GM23338 (cell line): Measurements from ENCODE around the gene PRSS33. TPM values are rescaled to one million over a fixed set of nuclear protein-coding genes. Genes with fewer than 3 reads are reported as not detected.

ENCODE experiments used
- ATAC-seq: fragments of 200-7000 bp; cut with Tn5 transposase; 3 replicates; pipeline ENCODE4 v1.9.1; 2020
- DNase-seq: peaks from one replicate; pipeline ENCODE4 v3.0.0-alpha.2; 2015; ENCODE audit warnings: low spot score
- H2AFZ ChIP-seq: fragments of 200-600 bp; sonication (generic); 2 replicates; pipeline ENCODE4 v1.8.0; 2016; ENCODE audit warnings: antibody characterized with exemption, mild to moderate bottlenecking, moderate library complexity
- H3F3A ChIP-seq: fragments of 200-600 bp; sonication (generic); replicated peaks from 2 replicates; pipeline ENCODE4 v1.8.0; 2017; ENCODE audit warnings: antibody characterized with exemption, mixed run types, low read depth
- H3K27ac ChIP-seq: fragments of 200-600 bp; sonication (generic); 2 replicates; pipeline ENCODE4 v1.6.1; 2016; ENCODE audit warnings: low read depth
- H3K27me3 ChIP-seq: fragments of 200-600 bp; sonication (generic); 2 replicates; pipeline ENCODE4 v1.8.0; 2016; ENCODE audit warnings: mild to moderate bottlenecking, mixed run types, moderate library complexity; ENCODE audit not compliant: insufficient read depth
- H3K36me3 ChIP-seq: fragments of 200-600 bp; sonication (generic); 2 replicates; pipeline ENCODE4 v1.8.0; 2016; ENCODE audit warnings: mild to moderate bottlenecking; ENCODE audit not compliant: insufficient read depth
- H3K4me1 ChIP-seq: fragments of 200-600 bp; sonication (generic); 2 replicates; pipeline ENCODE4 v1.8.0; 2016; ENCODE audit warnings: mild to moderate bottlenecking, moderate library complexity; ENCODE audit not compliant: insufficient read depth
- H3K4me2 ChIP-seq: fragments of 200-600 bp; sonication (generic); 2 replicates; pipeline ENCODE4 v1.7.1; 2017; ENCODE audit warnings: mixed run types
- H3K4me3 ChIP-seq: fragments of 200-600 bp; sonication (generic); 2 replicates; pipeline ENCODE4 v1.6.1; 2016; ENCODE audit warnings: mixed run types
- H3K79me2 ChIP-seq: fragments of 200-600 bp; sonication (generic); replicated peaks from 2 replicates; pipeline ENCODE4 v1.8.0; 2017; ENCODE audit warnings: mild to moderate bottlenecking; ENCODE audit not compliant: insufficient read depth
- H3K9me2 ChIP-seq: fragments of 200-600 bp; sonication (generic); 2 replicates; pipeline ENCODE4 v1.8.0; 2017; ENCODE audit not compliant: insufficient read depth
- H4K20me1 ChIP-seq: fragments of 200-600 bp; sonication (generic); replicated peaks from 2 replicates; pipeline ENCODE4 v1.8.0; 2017; ENCODE audit warnings: mild to moderate bottlenecking; ENCODE audit not compliant: insufficient read depth
- H3K27ac Mint-ChIP-seq: 2 replicates; pipeline ENCODE4 v1.8.0; 2020; ENCODE audit warnings: inconsistent platforms, mild to moderate bottlenecking, moderate library complexity, mixed read lengths
- H3K27me3 Mint-ChIP-seq: 3 replicates; pipeline ENCODE4 v1.8.0; 2022; ENCODE audit warnings: low read depth, mild to moderate bottlenecking, moderate library complexity, mixed read lengths, inconsistent platforms; ENCODE audit not compliant: insufficient read depth, poor library complexity
- H3K36me3 Mint-ChIP-seq: 3 replicates; pipeline ENCODE4 v1.8.0; 2021; ENCODE audit warnings: low read depth, mild to moderate bottlenecking, inconsistent platforms, moderate library complexity, mixed read lengths
- H3K4me1 Mint-ChIP-seq: 3 replicates; pipeline ENCODE4 v1.8.0; 2020; ENCODE audit warnings: mild to moderate bottlenecking, inconsistent platforms, mixed read lengths
- H3K4me3 Mint-ChIP-seq: 3 replicates; pipeline ENCODE4 v1.8.0; 2021; ENCODE audit warnings: moderate library complexity, mild to moderate bottlenecking, inconsistent platforms, mixed read lengths
- H3K9me3 Mint-ChIP-seq: 3 replicates; pipeline ENCODE4 v1.8.0; 2020; ENCODE audit warnings: moderate library complexity, mild to moderate bottlenecking, inconsistent platforms, mixed read lengths
- CREB1 ChIP-seq: fragments of 250-450 bp; sonication (Bioruptor Pico); IDR thresholded peaks from 2 replicates; pipeline ENCODE4 v1.5.0; 2020; ENCODE audit warnings: low read depth, mild to moderate bottlenecking, moderate library complexity
- EZH2 ChIP-seq: fragments of 200-600 bp; sonication (generic); IDR thresholded peaks from one replicate; pipeline ENCODE4 v1.8.0; 2017; ENCODE audit warnings: antibody characterized with exemption, mild to moderate bottlenecking, low read depth; ENCODE audit not compliant: unreplicated experiment
- JUNB ChIP-seq: IDR thresholded peaks from one replicate; pipeline ENCODE4 v1.6.1; 2016; ENCODE audit warnings: antibody characterized with exemption; ENCODE audit not compliant: unreplicated experiment
- NANOG ChIP-seq: IDR thresholded peaks from 2 replicates; pipeline ENCODE4 v1.6.1; 2016; ENCODE audit warnings: antibody characterized with exemption, borderline replicate concordance
- POLR2AphosphoS5 ChIP-seq: IDR thresholded peaks from 2 replicates; pipeline ENCODE4 v1.6.1; 2016; ENCODE audit warnings: antibody characterized with exemption, low read depth
- STAT1 ChIP-seq: IDR thresholded peaks from one replicate; pipeline ENCODE4 v1.6.1; 2016; ENCODE audit warnings: antibody characterized with exemption; ENCODE audit not compliant: unreplicated experiment
- ZNF331 ChIP-seq: fragments of 250-450 bp; sonication (Bioruptor Pico); IDR thresholded peaks from 2 replicates; pipeline ENCODE4 v1.5.0; 2020; ENCODE audit warnings: low read depth, mild to moderate bottlenecking, moderate library complexity
- polyA plus RNA-seq: library from polyadenylated mRNA; unstranded; fragments of >200 nt; fragmentation: Nextera tagmentation; extraction: Ambion mirVana; gene quantifications from 2 replicates; pipeline ENCODE4 v1.2.1, GENCODE V29; 2016
- total RNA-seq: library from RNA; depleted of rRNA; stranded (reverse); fragments of >200 nt; shearing (Covaris generic); gene quantifications from 2 replicates; pipeline ENCODE4 v1.2.3, GENCODE V29; 2014
- TF ChIP-seq, protein P1 (sequence below): IDR thresholded peaks from 2 replicates; pipeline ENCODE4 v1.6.1; 2016; ENCODE audit warnings: antibody characterized with exemption
- TF ChIP-seq, protein P2 (sequence below), 2 experiments: fragments of 200-600 bp in 1 of 2; sonication (generic) in 1 of 2; conservative IDR thresholded peaks; 2 replicates each; pipeline versions ENCODE4 v1.5.1 to v1.6.1; 2016 to 2017; ENCODE audit warnings: antibody characterized with exemption in 2 of 2, low read depth in 2 of 2, mild to moderate bottlenecking in 2 of 2, moderate library complexity in 1 of 2
- TF ChIP-seq, protein P3 (sequence below): fragments of 250-450 bp; sonication (Bioruptor Pico); IDR thresholded peaks from 2 replicates; pipeline ENCODE4 v1.5.0; 2020; ENCODE audit warnings: mild to moderate bottlenecking, moderate library complexity

PRSS33 gene
- total and polyA plus RNA-seq, 2 experiments from 2014 or later, result 0.24 to 1.4 TPM

DNA sequence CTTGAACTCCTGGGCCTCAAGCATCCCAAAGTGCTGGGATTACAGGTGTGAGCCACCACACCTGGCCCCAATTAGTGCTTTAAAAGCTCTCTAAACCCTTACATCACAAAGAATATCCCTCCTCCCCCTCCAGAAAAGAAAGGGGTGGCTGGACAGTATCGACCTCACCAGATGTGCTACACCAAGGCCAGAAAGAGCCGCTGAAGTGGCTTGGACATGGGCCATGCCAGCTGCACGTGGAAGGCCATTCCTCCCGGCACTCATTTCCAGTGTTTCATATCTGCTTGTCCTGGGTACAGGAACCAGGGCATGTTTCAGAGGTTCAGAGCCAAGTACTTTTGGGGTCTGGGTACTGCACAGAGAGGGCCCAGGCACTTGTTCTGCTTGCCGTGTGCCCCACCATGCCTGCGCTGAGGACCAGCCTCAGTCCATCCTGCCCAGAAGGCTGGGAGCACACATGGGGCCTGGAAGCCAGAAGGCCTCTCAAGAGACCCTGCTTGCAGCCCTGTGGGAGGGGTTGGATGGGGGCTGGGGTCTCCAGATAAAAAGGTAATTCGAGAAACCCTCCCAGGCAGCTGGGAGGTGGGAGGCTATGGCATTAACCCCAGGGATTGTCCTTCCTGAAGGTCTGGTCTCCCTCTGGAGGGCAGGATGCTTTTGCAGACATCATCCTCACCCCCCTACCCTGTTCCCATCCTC is 38.5 kb downstream of the PRSS33 start:
- no peak overlapping the region for H3K27ac Mint-ChIP-seq
- DNase-seq (no peak), ATAC-seq (no peak)
- no peaks in the 10 kb centered on the region for H3K9me2 ChIP-seq
- H3K27me3 ChIP-seq, result no peaks in the 10 kb centered on the region
- no peak overlapping the region for H3K4me3 Mint-ChIP-seq
- H3F3A ChIP-seq, result peaks cover 23% of the 10 kb centered on the region
- H3K9me3 Mint-ChIP-seq, result no peaks in the 10 kb centered on the region; the same call in 2 of the 3 replicates
- H3K4me1 Mint-ChIP-seq, result peaks cover 12% of the 10 kb centered on the region
- H4K20me1 ChIP-seq, result peaks cover 1% of the 10 kb centered on the region
- no peak overlapping the region for H3K27ac ChIP-seq
- H3K36me3 Mint-ChIP-seq, result peaks cover 19% of the 10 kb centered on the region
- H3K36me3 ChIP-seq, result no peaks in the 10 kb centered on the region
- H3K4me3 ChIP-seq, result no peak overlapping the region
- H3K27me3 Mint-ChIP-seq, result peaks cover 9% of the 10 kb centered on the region
- H3K79me2 ChIP-seq, result peaks cover 26% of the 10 kb centered on the region
- TF ChIP-seq STAT1 (no peak), NANOG (no peak), JUNB (no peak), ZNF331 (CRISPR knock-in tag) (no peak), EZH2 (no peak), POLR2AphosphoS5 (no peak), CREB1 (no peak)
- TF ChIP-seq, protein P1, sequence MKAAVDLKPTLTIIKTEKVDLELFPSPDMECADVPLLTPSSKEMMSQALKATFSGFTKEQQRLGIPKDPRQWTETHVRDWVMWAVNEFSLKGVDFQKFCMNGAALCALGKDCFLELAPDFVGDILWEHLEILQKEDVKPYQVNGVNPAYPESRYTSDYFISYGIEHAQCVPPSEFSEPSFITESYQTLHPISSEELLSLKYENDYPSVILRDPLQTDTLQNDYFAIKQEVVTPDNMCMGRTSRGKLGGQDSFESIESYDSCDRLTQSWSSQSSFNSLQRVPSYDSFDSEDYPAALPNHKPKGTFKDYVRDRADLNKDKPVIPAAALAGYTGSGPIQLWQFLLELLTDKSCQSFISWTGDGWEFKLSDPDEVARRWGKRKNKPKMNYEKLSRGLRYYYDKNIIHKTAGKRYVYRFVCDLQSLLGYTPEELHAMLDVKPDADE, result no peak
- TF ChIP-seq, protein P2, sequence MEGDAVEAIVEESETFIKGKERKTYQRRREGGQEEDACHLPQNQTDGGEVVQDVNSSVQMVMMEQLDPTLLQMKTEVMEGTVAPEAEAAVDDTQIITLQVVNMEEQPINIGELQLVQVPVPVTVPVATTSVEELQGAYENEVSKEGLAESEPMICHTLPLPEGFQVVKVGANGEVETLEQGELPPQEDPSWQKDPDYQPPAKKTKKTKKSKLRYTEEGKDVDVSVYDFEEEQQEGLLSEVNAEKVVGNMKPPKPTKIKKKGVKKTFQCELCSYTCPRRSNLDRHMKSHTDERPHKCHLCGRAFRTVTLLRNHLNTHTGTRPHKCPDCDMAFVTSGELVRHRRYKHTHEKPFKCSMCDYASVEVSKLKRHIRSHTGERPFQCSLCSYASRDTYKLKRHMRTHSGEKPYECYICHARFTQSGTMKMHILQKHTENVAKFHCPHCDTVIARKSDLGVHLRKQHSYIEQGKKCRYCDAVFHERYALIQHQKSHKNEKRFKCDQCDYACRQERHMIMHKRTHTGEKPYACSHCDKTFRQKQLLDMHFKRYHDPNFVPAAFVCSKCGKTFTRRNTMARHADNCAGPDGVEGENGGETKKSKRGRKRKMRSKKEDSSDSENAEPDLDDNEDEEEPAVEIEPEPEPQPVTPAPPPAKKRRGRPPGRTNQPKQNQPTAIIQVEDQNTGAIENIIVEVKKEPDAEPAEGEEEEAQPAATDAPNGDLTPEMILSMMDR (conservative IDR thresholded peaks at IDR 0.05; ENCODE audit: low read depth in 2 of 2), result no peak
- TF ChIP-seq, protein P3, sequence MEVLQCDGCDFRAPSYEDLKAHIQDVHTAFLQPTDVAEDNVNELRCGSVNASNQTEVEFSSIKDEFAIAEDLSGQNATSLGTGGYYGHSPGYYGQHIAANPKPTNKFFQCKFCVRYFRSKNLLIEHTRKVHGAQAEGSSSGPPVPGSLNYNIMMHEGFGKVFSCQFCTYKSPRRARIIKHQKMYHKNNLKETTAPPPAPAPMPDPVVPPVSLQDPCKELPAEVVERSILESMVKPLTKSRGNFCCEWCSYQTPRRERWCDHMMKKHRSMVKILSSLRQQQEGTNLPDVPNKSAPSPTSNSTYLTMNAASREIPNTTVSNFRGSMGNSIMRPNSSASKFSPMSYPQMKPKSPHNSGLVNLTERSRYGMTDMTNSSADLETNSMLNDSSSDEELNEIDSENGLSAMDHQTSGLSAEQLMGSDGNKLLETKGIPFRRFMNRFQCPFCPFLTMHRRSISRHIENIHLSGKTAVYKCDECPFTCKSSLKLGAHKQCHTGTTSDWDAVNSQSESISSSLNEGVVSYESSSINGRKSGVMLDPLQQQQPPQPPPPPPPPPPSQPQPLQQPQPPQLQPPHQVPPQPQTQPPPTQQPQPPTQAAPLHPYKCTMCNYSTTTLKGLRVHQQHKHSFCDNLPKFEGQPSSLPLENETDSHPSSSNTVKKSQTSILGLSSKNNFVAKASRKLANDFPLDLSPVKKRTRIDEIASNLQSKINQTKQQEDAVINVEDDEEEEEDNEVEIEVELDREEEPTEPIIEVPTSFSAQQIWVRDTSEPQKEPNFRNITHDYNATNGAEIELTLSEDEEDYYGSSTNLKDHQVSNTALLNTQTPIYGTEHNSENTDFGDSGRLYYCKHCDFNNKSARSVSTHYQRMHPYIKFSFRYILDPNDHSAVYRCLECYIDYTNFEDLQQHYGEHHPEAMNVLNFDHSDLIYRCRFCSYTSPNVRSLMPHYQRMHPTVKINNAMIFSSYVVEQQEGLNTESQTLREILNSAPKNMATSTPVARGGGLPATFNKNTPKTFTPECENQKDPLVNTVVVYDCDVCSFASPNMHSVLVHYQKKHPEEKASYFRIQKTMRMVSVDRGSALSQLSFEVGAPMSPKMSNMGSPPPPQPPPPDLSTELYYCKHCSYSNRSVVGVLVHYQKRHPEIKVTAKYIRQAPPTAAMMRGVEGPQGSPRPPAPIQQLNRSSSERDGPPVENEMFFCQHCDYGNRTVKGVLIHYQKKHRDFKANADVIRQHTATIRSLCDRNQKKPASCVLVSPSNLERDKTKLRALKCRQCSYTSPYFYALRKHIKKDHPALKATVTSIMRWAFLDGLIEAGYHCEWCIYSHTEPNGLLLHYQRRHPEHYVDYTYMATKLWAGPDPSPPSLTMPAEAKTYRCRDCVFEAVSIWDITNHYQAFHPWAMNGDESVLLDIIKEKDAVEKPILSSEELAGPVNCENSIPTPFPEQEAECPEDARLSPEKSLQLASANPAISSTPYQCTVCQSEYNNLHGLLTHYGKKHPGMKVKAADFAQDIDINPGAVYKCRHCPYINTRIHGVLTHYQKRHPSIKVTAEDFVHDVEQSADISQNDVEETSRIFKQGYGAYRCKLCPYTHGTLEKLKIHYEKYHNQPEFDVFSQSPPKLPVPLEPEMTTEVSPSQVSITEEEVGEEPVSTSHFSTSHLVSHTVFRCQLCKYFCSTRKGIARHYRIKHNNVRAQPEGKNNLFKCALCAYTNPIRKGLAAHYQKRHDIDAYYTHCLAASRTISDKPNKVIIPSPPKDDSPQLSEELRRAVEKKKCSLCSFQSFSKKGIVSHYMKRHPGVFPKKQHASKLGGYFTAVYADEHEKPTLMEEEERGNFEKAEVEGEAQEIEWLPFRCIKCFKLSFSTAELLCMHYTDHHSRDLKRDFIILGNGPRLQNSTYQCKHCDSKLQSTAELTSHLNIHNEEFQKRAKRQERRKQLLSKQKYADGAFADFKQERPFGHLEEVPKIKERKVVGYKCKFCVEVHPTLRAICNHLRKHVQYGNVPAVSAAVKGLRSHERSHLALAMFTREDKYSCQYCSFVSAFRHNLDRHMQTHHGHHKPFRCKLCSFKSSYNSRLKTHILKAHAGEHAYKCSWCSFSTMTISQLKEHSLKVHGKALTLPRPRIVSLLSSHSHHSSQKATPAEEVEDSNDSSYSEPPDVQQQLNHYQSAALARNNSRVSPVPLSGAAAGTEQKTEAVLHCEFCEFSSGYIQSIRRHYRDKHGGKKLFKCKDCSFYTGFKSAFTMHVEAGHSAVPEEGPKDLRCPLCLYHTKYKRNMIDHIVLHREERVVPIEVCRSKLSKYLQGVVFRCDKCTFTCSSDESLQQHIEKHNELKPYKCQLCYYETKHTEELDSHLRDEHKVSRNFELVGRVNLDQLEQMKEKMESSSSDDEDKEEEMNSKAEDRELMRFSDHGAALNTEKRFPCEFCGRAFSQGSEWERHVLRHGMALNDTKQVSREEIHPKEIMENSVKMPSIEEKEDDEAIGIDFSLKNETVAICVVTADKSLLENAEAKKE (CRISPR knock-in tag), result no peak
- H2AFZ ChIP-seq, result no peak overlapping the region
- H3K4me1 ChIP-seq, result peaks cover 13% of the 10 kb centered on the region
- H3K4me2 ChIP-seq, result no peak overlapping the region
